Omental fat pad (tissue), 4 donors: Measurements from ENCODE around the gene IREB2. TPM values are rescaled to one million over a fixed set of nuclear protein-coding genes. Genes with fewer than 3 reads are reported as not detected.
"Not testable (repeated sequence)": the region's sequence is repeated elsewhere in the genome, so short reads cannot be mapped to it uniquely, and the experiment has no call there.

Experiments
- ATAC-seq: fragments of 150-250 bp; one replicate; pipeline ENCODE4 v1.9.1; 2016; ENCODE audit warnings: mild to moderate bottlenecking, moderate library complexity; ENCODE audit not compliant: low FRiP score
- DNase-seq: peaks from one replicate; pipeline ENCODE4 v3.0.0-alpha.2; 2019; ENCODE audit warnings: low spot score
- CTCF ChIP-seq, 3 donors: fragments of 450-650 bp; IDR thresholded peaks; one replicate each; pipeline ENCODE4 v1.5.1; 2016 to 2017; ENCODE audit warnings: antibody characterized with exemption in 3 of 3, mild to moderate bottlenecking in 3 of 3, moderate library complexity in 2 of 3
- total RNA-seq, 4 donors: library from RNA; depleted of rRNA; stranded (reverse); fragments of >200 nt; gene quantifications; one replicate each; pipeline ENCODE4 v1.1.0, GENCODE V29; 2016

The IREB2 gene
- total RNA-seq, 4 donors from 2014 or later: 24.0 to 46.5 (median 33.2) TPM

GRCh38 chr15:78431955-78432354 is 6.1 kb upstream of the IREB2 start:
- no peak for TF ChIP-seq CTCF (IDR thresholded peaks at IDR 0.05)
- no peak for DNase-seq
- ATAC-seq: no peak

GRCh38 chr15:78432664-78433063 is 5.4 kb upstream of the IREB2 start:
- ATAC-seq (no peak), DNase-seq (no peak)
- no peak for TF ChIP-seq CTCF (IDR thresholded peaks at IDR 0.05)

- no peak for ATAC-seq
- no peak for TF ChIP-seq CTCF (IDR thresholded peaks at IDR 0.05)
- DNase-seq: no peak
Observed at GRCh38 chr15:78434134-78434533, 3.9 kb upstream of the IREB2 start.

- ATAC-seq, DNase-seq: not testable (repeated sequence)
Observed at GRCh38 chr15:78434711-78435110, 3.3 kb upstream of the IREB2 start.

GRCh38 chr15:78437107-78437761 is 782 bp upstream of the IREB2 start:
- TF ChIP-seq CTCF (IDR thresholded peaks at IDR 0.05): no peak
- ATAC-seq (no peak), DNase-seq (no peak)

GRCh38 chr15:78438619-78439285 is 736 bp downstream of the IREB2 start:
- TF ChIP-seq CTCF (IDR thresholded peaks at IDR 0.05): no peak
- DNase-seq: no peak
- no peak for ATAC-seq

- ATAC-seq: no peak
- no peak for TF ChIP-seq CTCF (IDR thresholded peaks at IDR 0.05)
- DNase-seq: no peak
Observed at GRCh38 chr15:78440375-78441373, 2.7 kb downstream of the IREB2 start.
